ENCODE measurements around the gene ABCC9.

DNA sequence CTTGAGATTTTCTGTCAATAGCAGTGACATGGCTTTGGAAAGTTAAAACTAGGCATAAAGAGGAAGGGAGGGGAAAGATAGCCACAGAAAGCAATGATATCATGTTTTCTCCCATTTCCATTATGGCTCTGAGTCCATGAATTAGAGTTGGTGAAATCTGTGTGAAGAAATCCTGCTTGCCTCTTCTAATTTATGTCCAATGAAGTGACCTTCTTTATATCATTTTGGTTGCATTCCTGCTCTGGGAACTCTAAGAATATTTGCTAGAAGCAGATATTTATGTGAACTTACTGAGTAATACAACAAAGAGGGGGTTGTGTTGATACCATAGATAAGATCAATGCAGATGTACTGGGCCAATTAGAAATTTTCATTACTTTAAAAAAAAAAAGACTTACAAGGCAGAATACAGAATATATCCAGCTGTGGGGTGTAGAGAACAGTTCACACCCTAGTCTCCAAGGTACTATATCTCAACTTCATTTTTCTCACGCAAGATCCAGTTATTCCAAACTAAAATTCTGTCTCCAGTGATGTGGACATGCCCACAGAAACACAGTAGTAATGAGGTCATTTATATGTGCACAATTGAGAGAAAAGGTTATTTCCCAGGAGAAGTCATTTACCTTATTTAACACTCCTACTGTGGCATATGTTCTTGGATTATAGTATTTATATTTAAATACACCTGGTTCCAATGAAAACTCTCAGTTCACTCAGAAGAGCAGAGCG, 115.2 kb downstream of the ABCC9 start:
- TF ChIP-seq, protein P1, sequence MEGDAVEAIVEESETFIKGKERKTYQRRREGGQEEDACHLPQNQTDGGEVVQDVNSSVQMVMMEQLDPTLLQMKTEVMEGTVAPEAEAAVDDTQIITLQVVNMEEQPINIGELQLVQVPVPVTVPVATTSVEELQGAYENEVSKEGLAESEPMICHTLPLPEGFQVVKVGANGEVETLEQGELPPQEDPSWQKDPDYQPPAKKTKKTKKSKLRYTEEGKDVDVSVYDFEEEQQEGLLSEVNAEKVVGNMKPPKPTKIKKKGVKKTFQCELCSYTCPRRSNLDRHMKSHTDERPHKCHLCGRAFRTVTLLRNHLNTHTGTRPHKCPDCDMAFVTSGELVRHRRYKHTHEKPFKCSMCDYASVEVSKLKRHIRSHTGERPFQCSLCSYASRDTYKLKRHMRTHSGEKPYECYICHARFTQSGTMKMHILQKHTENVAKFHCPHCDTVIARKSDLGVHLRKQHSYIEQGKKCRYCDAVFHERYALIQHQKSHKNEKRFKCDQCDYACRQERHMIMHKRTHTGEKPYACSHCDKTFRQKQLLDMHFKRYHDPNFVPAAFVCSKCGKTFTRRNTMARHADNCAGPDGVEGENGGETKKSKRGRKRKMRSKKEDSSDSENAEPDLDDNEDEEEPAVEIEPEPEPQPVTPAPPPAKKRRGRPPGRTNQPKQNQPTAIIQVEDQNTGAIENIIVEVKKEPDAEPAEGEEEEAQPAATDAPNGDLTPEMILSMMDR (IDR thresholded peaks at IDR 0.05) = no peak
- TF ChIP-seq SIN3A (IDR thresholded peaks at IDR 0.05; ENCODE audit: borderline replicate concordance, insufficient read depth, low read depth, low read length) (no peak), TCF7L2 (IDR thresholded peaks at IDR 0.05; ENCODE audit: low read depth, low read length) (no peak), POLR2AphosphoS5 (IDR thresholded peaks at IDR 0.05; ENCODE audit: low read depth, low read length) (no peak)
